ENCODE data around the gene SEC22C.

Gene SEC22C

DNA sequence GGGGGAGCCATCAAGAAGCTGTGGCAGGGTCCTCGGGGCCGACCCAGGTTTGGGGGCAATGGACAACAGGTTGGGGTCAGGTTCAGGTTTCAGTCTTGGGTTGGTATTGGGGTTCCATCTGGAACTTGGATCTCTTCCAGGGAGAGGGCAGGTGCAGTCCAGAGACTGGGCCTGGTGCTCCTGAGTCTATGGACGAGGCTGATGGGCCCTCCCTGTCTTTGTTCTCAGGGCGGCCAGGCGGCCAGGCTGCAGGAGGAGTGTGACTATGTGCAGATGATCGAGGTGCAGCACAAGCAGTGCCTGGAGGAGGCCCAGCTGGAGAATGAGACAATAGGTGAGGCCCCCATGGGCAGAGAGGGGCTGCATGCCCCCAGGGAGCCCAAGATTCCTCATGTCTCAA is 68.2 kb downstream of the SEC22C start:
- DNase-seq = no peak

DNA sequence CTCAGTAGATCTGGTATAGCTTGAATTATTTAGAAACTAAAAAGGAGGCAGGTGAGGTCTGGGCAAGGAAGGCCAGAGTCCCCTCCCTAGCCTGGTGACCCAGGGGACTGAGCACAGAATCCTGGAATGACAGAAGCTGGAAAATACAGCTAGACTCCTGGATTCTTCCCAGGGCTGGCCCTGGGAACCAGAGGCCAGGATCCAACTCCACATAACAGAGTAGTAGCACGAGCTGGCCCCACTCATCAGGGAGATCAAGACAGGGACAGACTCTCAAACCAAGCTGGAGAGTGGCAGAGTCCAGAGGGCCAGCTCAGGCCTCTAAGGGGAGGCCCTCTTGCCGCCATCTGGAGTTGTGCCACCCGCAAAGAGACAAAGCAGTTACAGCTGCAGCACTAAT is 68.6 kb downstream of the SEC22C start:
- DNase-seq = no peak

GRCh38 chr3:42511736-42512135 is 70.0 kb downstream of the SEC22C start:
- no peak for DNase-seq

- DNase-seq = no peak
Observed at GRCh38 chr3:42511201-42511600, 70.6 kb downstream of the SEC22C start.

- DNase-seq = no peak
Observed at GRCh38 chr3:42510325-42510724, 71.4 kb downstream of the SEC22C start.

DNA sequence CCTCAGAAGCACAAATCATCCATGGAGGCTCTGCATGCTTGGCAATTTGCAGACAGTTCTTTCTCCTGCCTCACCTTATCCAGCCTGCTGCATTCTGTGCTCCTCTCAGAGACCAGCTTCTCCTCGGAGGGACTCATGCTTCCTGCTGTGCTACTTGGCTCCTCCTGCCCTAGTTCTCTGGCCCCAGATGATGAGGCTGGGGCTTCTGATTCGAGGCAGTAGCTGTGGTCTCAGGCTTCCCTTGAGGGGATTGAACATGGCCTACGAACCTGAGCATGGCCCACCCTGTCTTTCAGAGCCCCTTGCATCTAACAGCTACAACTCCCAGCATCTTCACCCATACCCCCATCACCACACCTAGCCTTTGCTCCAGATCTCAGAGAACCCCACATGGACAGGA is 72.7 kb downstream of the SEC22C start:
- DNase-seq = no peak

- no peak for DNase-seq
Observed at GRCh38 chr3:42508562-42508961, 73.2 kb downstream of the SEC22C start.

GRCh38 chr3:42507761-42508335 is 73.9 kb downstream of the SEC22C start:
- DNase-seq = no peak

DNA sequence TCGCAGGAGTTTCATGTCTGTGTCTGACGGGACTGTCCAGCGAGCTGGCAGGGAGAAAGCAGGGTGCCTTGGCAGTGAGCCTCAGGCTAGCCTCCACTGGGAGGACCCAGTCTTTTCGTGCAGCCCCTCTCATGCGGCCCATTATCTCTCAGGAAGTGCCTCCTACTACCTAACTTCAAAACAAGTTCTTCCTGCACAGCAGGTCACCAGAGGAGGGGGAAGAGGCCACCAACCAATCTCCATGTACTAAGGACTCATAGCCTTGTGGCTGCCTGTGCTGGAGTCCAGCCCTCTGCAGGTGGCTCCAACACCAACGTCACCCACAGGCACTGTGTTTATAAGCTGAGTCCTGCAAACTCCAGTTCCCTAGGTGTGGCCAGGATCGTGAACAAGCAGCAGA is 74.5 kb downstream of the SEC22C start:
- DNase-seq = no peak

- no peak for DNase-seq
Observed at GRCh38 chr3:42505849-42506410, 75.8 kb downstream of the SEC22C start.

GRCh38 chr3:42505128-42505848 is 76.5 kb downstream of the SEC22C start:
- no peak for DNase-seq

DNA sequence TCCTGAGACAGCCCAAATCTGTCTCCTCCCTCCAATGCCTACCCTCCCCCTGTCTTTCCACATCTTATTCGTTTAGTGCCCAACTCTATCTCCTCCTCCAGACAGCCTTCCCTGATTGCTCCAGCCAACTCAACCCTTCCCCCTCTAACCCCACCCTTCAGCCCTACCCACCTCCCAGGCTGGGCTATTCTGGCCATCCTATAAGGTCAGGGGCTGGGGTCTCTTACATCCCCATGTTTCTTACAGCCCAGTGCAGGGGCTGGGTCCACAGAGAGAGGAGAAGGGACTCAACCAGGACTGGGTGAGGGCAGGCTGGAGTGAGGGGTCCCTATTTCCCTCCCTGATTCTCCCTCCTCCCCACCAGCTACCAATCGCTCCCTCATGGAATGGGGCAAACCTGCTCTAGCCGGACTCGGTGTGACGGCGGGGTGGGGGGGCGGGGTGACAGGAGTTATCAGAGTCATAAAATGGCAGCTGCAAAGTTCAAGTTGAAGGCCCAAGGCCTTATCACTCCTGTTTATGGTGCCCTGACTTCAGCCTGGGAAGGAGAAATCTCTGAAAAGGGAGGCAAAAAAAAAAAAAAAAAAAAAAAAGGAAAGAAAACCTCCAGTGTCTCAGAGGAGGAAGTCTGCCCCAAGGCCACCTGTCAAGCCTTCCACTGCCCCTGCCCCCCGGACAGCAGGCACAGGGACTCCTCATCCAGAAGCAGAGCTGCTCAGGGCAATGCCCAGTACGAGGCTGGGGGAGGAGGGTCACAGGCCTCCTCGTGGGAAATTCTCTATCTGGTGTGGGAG is 77.2 kb downstream of the SEC22C start:
- DNase-seq = no peak

GRCh38 chr3:42503957-42504333 is 77.8 kb downstream of the SEC22C start:
- DNase-seq = no peak

GRCh38 chr3:42503251-42503924 is 78.4 kb downstream of the SEC22C start:
- no peak for DNase-seq

DNA sequence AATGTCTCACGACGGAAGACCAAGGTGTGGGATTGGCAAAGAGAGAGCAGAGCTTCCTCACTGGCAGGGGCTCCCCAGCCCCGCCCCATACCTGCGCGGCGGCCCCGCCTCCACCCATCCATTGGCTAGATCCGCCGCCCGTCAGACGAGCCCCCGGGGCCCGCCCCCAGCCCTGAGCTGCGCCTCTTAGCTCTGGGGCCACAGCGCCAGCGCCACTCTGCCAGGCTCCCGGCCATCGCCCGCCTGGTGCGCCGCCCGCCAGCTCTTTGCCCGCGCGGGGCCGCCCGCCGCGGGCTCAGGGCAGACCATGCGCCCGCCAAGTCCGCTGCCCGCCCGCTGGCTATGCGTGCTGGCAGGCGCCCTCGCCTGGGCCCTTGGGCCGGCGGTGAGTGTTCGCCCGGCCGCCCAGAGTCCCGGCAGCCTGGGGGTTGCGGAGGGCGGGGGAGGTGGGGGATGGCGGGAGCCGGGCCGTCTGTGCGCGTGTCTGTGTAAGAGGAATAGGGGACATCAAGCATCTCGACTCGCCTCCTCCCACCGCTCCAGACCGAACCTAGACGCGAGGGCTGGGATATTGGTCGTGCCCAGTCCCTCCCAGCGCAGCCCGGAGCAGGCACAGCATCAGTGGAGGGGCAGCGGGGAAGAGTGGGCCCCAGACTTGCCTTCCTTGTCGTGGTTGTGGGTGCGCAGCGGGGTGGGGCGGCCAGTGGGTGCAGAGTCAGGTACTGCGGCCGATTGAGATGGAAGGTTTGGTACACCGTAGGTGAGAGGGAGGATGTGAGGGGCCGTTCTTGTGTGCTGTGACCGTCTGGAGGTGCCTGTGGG is 79.1 kb downstream of the SEC22C start, which contains the start of gene VIPR1:
VIPR1 (plus strand) TSS at position 215 of the 822 bp plus-strand sequence; CDS start at position 308, 93 bp downstream.
- DNase-seq = peak; percentile 31

DNA sequence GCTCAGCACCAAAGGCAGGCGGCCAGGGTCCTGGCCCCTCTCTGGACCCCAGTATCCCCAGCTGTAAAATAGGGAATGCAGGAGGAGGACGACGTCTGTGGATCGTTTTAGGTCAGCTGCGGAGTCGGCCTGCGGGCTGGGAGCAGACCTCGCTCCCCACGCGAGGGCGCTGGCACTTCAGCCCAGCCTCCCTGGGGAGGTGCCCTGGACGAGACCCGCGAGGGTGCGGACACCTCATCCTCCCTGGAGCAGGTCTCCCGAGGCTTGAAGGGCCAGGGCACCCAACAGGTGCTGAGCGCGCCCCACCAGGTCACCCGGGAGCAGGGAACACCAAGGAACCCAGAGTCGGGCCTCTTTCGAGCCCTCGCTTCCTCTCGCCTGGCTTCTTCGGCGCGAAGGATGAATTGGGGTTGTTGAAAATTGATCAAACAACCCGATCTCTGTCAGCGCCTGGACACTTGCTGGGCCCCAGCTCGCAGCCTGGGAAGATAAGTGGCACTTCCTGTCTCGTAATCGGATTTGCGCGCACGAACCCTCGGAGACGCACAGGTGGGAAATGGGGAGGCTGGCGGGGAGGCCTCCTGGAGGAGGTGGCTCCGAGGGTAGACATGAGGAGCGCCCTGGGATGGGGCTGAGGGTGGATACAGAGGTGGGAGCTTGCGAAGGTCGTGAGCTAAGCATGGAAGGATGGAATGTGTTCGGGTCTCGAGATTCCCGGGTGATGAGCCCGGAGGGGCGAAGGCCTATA is 79.9 kb downstream of the SEC22C start:
- DNase-seq = peak; percentile 69

- peak; percentile 48 for DNase-seq
Observed at GRCh38 chr3:42501321-42501680, 80.5 kb downstream of the SEC22C start.

- no peak for DNase-seq
Observed at GRCh38 chr3:42500909-42501308, 80.9 kb downstream of the SEC22C start.

GRCh38 chr3:42500091-42500490 is 81.7 kb downstream of the SEC22C start:
- DNase-seq = no peak

DNA sequence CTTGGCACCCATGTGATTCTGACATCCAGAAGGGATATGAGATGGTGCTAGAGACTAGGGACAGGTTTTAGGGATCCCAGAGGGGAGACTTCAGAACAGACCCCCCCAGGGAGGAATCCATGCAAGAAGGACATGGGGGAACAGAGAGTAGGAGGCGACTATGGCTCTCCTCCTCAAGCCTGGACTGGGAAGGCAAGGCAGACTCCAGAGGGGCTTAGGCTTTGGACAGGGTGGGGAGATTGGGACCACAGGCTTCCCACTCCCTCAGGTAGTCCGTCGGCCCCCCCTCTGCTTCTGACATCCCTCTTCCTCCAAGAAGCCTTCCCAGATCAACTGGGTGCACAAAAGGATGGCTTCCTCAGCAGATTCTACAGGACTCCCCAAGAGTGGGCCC is 82.3 kb downstream of the SEC22C start:
- no peak for DNase-seq

All from right kidney (tissue), 1 donor.